GM21381 (cell line): ENCODE data around the gene LY6G5B.

ENCODE experiments used
- ATAC-seq: cut with Tn5 transposase; IDR thresholded peaks from one replicate; pipeline ENCODE4 v1.9.1; 2021; ENCODE audit warnings: mild to moderate bottlenecking, moderate library complexity; ENCODE audit not compliant: unreplicated experiment

Gene LY6G5B

DNA sequence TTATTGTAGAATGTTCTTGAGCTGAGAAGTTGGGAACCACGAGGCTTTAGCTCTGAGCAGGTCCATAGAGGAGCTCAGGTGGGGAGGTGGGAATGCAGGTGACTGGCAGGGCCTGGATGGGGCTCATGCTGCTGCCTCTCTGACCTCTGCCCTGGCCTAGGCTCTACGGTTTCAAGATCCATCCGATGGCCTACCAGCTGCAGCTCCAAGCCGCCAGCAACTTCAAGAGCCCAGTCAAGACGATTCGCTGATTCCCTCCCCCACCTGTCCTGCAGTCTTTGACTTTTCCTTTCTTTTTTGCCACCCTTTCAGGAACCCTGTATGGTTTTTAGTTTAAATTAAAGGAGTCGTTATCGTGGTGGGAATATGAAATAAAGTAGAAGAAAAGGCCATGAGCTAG, at the start of gene LY6G5B:
TSS of gene LY6G5B (plus strand) at position 301 of the 400 bp plus-strand sequence. CDS start 975 bp downstream, outside the sequence.
- no peak for ATAC-seq

- peak; percentile 50 for ATAC-seq
Observed at GRCh38 chr6:31620586-31621319, 49.0 kb upstream of the LY6G5B start, which contains the start of gene PRRC2A. Gene PRRC2A (plus strand): TSS chr6:31620715. CDS start chr6:31622790, 2,075 bp downstream.

- ATAC-seq, result no peak
Observed at GRCh38 chr6:31621320-31621939, 48.3 kb upstream of the LY6G5B start.

- no peak for ATAC-seq
Observed at GRCh38 chr6:31621991-31622390, 47.8 kb upstream of the LY6G5B start.

DNA sequence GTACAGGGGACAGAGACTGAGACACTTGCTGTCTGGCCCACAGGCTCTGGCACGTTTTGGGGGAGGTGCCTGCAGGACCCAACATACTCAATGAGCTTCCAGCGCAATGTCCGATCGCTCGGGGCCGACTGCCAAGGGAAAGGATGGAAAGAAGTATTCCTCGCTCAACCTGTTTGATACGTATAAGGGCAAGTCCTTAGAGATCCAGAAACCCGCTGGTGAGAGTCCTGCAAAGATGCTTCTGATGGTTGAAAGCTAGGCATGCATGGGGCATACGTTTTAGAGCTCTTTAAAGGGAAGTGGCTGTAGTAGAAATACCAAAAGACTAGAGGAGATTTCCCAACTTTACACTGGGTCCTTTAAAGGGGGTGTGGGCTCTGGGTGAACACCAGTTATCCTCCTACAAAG, 47.1 kb upstream of the LY6G5B start:
- ATAC-seq, result no peak

- ATAC-seq, result no peak
Observed at GRCh38 chr6:31624070-31624469, 45.7 kb upstream of the LY6G5B start.

DNA sequence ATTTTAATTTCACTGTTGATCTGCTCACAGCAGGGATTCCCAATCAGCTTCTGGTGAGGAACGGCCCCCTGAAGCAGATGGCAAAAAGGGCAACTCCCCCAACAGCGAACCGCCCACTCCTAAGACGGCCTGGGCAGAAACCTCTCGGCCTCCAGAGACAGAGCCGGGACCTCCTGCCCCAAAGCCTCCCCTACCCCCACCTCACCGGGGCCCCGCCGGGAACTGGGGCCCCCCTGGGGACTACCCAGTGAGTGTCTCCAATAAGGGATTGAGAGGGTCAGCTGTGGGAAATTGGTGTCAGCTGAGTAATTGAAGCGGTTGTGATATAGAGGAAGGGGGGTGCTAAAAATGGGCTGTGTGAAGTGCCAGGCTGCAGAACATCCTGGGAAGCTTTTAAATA, 42.8 kb upstream of the LY6G5B start:
- no peak for ATAC-seq

- no peak for ATAC-seq
Observed at GRCh38 chr6:31627690-31628287, 42.0 kb upstream of the LY6G5B start.

GRCh38 chr6:31629014-31629413, 40.8 kb upstream of the LY6G5B start:
- ATAC-seq, result no peak

- ATAC-seq, result no peak
Observed at GRCh38 chr6:31630177-31630934, 39.4 kb upstream of the LY6G5B start.

DNA sequence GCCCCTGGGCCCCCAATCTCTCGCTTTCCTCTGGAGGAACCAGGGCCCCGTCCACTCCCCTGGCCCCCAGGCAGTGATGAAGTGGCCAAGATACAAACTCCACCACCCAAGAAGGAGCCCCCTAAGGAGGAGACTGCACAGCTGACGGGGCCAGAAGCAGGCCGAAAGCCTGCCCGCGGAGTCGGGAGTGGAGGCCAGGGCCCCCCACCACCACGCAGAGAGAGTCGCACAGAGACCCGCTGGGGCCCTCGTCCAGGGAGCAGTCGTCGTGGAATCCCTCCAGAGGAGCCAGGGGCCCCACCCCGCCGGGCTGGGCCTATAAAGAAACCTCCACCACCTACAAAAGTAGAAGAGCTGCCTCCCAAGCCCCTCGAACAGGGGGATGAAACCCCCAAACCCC, 38.6 kb upstream of the LY6G5B start:
- ATAC-seq, result no peak

DNA sequence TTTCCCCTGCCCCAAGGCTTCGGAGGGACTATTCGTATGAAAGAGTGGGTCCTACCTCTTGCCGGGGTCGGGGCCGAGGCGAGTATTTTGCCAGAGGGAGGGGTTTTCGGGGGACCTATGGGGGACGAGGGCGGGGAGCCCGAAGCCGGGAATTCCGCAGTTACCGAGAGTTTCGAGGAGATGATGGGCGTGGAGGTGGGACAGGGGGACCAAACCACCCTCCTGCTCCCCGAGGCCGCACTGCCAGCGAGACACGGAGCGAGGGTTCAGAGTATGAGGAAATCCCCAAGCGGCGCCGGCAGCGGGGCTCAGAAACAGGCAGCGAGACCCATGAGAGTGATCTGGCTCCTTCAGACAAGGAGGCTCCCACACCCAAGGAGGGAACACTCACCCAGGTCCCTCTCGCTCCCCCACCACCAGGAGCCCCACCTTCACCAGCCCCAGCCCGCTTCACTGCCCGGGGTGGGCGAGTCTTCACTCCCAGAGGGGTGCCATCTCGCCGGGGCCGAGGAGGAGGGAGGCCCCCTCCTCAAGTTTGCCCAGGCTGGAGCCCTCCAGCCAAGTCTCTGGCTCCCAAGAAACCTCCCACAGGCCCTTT, 38.0 kb upstream of the LY6G5B start:
- ATAC-seq, result no peak

GRCh38 chr6:31632279-31632946, 37.4 kb upstream of the LY6G5B start:
- ATAC-seq, result no peak

DNA sequence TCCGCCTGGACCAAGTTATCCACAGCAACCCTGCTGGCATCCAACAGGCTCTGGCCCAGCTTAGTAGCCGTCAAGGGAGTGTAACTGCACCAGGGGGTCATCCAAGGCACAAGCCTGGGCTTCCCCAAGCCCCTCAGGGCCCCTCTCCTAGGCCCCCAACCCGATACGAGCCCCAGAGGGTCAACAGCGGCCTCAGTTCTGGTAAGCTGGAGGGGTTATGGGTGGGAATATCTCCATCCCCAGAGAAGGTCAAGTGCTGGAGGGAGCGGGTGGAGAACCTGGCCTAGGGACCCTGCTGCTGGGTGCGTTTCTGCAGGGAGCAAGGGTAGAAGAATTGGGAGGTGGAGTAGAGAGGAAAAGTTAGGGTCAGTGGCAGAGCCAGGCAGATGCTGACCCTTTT, 36.3 kb upstream of the LY6G5B start:
- ATAC-seq, result no peak

DNA sequence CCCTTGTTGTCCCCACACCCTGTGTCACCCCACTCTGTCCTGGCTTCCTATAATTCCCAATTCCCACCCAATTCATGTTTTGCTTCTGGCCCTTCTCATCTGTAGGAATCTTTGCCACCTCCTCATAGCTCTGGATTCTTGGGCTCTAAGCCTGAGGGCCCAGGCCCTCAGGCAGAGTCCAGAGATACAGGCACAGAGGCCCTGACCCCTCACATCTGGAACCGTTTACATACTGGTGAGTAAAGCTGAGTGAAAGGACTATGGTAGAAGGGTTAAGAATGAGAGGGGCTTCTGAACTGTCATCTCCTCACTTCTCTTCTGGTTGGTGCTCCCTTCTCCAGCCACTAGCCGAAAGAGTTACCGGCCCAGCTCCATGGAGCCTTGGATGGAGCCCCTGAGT, 35.6 kb upstream of the LY6G5B start:
- ATAC-seq, result no peak

- no peak for ATAC-seq
Observed at GRCh38 chr6:31634969-31635575, 34.7 kb upstream of the LY6G5B start.

GRCh38 chr6:31636698-31637596, 32.8 kb upstream of the LY6G5B start:
- ATAC-seq, result no peak

- no peak for ATAC-seq
Observed at GRCh38 chr6:31639043-31639442, 30.7 kb upstream of the LY6G5B start.

- no peak for ATAC-seq
Observed at GRCh38 chr6:31639449-31639861, 30.3 kb upstream of the LY6G5B start.
